ENCODE measurements around the gene REC8.
"Not testable (repeated sequence)": the region's sequence is repeated elsewhere in the genome, so short reads cannot be mapped to it uniquely, and the experiment has no call there.

The REC8 gene

GRCh38 chr14:24206260-24207103, 34.6 kb downstream of the REC8 start:
- no peak for DNase-seq

- DNase-seq, result no peak
These were observed 35.2 kb downstream of the REC8 start for GRCh38 chr14:24207104-24207551.

GRCh38 chr14:24207625-24208024, 35.7 kb downstream of the REC8 start:
- no peak for DNase-seq

- DNase-seq, result no peak
These were observed 39.4 kb downstream of the REC8 start for GRCh38 chr14:24211311-24211710.

GRCh38 chr14:24212924-24213865, 41.3 kb downstream of the REC8 start, which contains the start of gene CHMP4A:
TSS of gene CHMP4A (minus strand) at chr14:24213488. CDS start at chr14:24213439, 49 bp downstream.
- peak; percentile 98 for DNase-seq

GRCh38 chr14:24213866-24214662, 42.2 kb downstream of the REC8 start:
- no peak for DNase-seq

- DNase-seq, result peak; percentile 92
These were observed 43.8 kb downstream of the REC8 start, which contains the start of gene MDP1 for GRCh38 chr14:24215495-24216344. TSS of gene MDP1 (minus strand) at chr14:24216066. CDS start at chr14:24215955, 111 bp downstream.

GRCh38 chr14:24216345-24216699, 44.4 kb downstream of the REC8 start:
- DNase-seq, result no peak

- DNase-seq, result not testable (repeated sequence)
These were observed 45.0 kb downstream of the REC8 start for GRCh38 chr14:24216876-24217275.

- no peak for DNase-seq
These were observed 47.2 kb downstream of the REC8 start for GRCh38 chr14:24219080-24219479.

GRCh38 chr14:24219521-24219920, 47.6 kb downstream of the REC8 start:
- DNase-seq, result no peak

GRCh38 chr14:24222987-24223386, 51.1 kb downstream of the REC8 start:
- DNase-seq, result not testable (repeated sequence)

- no peak for DNase-seq
These were observed 52.8 kb downstream of the REC8 start for GRCh38 chr14:24224618-24225071.

- DNase-seq, result no peak
These were observed 54.6 kb downstream of the REC8 start for GRCh38 chr14:24226473-24226872.

- no peak for DNase-seq
These were observed 57.0 kb downstream of the REC8 start for GRCh38 chr14:24228902-24229301.
